ENCODE results near the gene PUS7.

DNA sequence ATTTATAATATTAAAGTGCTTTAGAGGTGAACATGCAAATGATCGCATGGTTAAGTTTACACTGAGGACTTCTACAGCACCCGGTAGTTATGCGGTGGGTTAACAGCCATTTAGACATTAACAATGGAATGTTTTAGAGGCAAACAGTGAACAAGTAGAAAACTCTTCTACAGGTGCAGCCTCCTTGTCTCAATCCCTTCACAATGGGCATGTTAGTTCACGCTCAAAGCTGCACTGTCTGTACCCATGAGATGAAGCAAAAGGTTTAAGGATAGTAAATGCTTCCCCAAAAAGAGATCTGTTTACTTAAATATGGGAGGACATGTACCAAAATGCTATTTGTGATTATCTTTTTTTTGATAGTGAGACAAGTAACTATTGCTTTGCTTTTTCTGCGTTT is 25.1 kb downstream of the PUS7 start:
- TF ChIP-seq EP300 (IDR thresholded peaks at IDR 0.05; ENCODE audit: borderline replicate concordance) (no peak), EGR1 (IDR thresholded peaks at IDR 0.05) (no peak), CEBPB (IDR thresholded peaks at IDR 0.05) (no peak), FOXM1 (IDR thresholded peaks at IDR 0.05; ENCODE audit: borderline replicate concordance, low read depth) (no peak), MAX (IDR thresholded peaks at IDR 0.05) (no peak), CREB1 (IDR thresholded peaks at IDR 0.05; ENCODE audit: low read depth) (no peak), TEAD4 (IDR thresholded peaks at IDR 0.05) (no peak), REST (IDR thresholded peaks at IDR 0.05; ENCODE audit: low read depth) (no peak), RAD21 (IDR thresholded peaks at IDR 0.05; ENCODE audit: low read depth) (no peak), YY1 (IDR thresholded peaks at IDR 0.05; ENCODE audit: low read depth) (no peak), TAF1 (IDR thresholded peaks at IDR 0.05; ENCODE audit: low read depth) (no peak), TCF12 (IDR thresholded peaks at IDR 0.05; ENCODE audit: low read depth) (no peak)

All from Ishikawa (cell line).